ENCODE measurements around the gene VCL. TPM values are rescaled to one million over a fixed set of nuclear protein-coding genes. Genes with fewer than 3 reads are reported as not detected.
A peak's percentile ranks its signal among the peaks of the same experiment; 100 is the strongest.

VCL gene
- total RNA-seq, 1 donor from 2014 or later, result 131 TPM

- Mint-ChIP-seq H3K4me3 (no peak overlapping the region), H3K4me1 (peaks cover 2% of the 10 kb centered on the region), H3K27ac (no peak overlapping the region), H3K27me3 (ENCODE audit: low read depth) (no peaks in the 10 kb centered on the region), H3K36me3 (no peaks in the 10 kb centered on the region), H3K9me3 (no peaks in the 10 kb centered on the region)
- no peak for TF ChIP-seq CTCF (IDR thresholded peaks at IDR 0.05; ENCODE audit: unreplicated experiment)
- DNase-seq (ENCODE audit: low spot score in 2 of 2, unreplicated experiment in 2 of 2), result no peak
Observed at GRCh38 chr10:73991203-73991883, 6.6 kb upstream of the VCL start.

- no peaks in the 10 kb centered on the region for H3K36me3 Mint-ChIP-seq
- H3K27me3 Mint-ChIP-seq (ENCODE audit: low read depth), result no peaks in the 10 kb centered on the region
Observed at GRCh38 chr10:73991884-73992245, 6.1 kb upstream of the VCL start.

GRCh38 chr10:73992899-73993788 lies 4.8 kb upstream of the VCL start:
- DNase-seq (ENCODE audit: low spot score in 2 of 2, unreplicated experiment in 2 of 2), result no peak
- H3K27ac Mint-ChIP-seq, result no peak overlapping the region
- H3K36me3 Mint-ChIP-seq, result no peaks in the 10 kb centered on the region

More at GRCh38 chr10:73991884-73992245, 6.1 kb upstream of the VCL start:
- peaks cover 2% of the 10 kb centered on the region for H3K4me1 Mint-ChIP-seq
- no peak overlapping the region for H3K4me3 Mint-ChIP-seq
- DNase-seq (ENCODE audit: low spot score in 2 of 2, unreplicated experiment in 2 of 2), result no peak
- TF ChIP-seq CTCF (IDR thresholded peaks at IDR 0.05; ENCODE audit: unreplicated experiment), result no peak
- no peak overlapping the region for H3K27ac Mint-ChIP-seq
- H3K9me3 Mint-ChIP-seq, result no peaks in the 10 kb centered on the region

GRCh38 chr10:73995035-73995358 lies 2.9 kb upstream of the VCL start:
- H3K27me3 Mint-ChIP-seq (ENCODE audit: low read depth), result no peaks in the 10 kb centered on the region
- TF ChIP-seq CTCF (IDR thresholded peaks at IDR 0.05; ENCODE audit: unreplicated experiment), result no peak
- H3K4me1 Mint-ChIP-seq, result peaks cover 11% of the 10 kb centered on the region
- DNase-seq (ENCODE audit: low spot score in 2 of 2, unreplicated experiment in 2 of 2), result no peak
- H3K9me3 Mint-ChIP-seq, result no peaks in the 10 kb centered on the region
- no peak overlapping the region for H3K4me3 Mint-ChIP-seq
- no peaks in the 10 kb centered on the region for H3K36me3 Mint-ChIP-seq
- no peak overlapping the region for H3K27ac Mint-ChIP-seq

More at GRCh38 chr10:73992899-73993788, 4.8 kb upstream of the VCL start:
- Mint-ChIP-seq H3K9me3 (no peaks in the 10 kb centered on the region), H3K4me1 (peaks cover 2% of the 10 kb centered on the region), H3K4me3 (no peak overlapping the region), H3K27me3 (ENCODE audit: low read depth) (no peaks in the 10 kb centered on the region)
- no peak for TF ChIP-seq CTCF (IDR thresholded peaks at IDR 0.05; ENCODE audit: unreplicated experiment)

- Mint-ChIP-seq H3K4me1 (peaks cover 27% of the 10 kb centered on the region), H3K27ac (peak overlapping the region; percentile 96), H3K9me3 (no peaks in the 10 kb centered on the region), H3K36me3 (peaks cover 6% of the 10 kb centered on the region), H3K27me3 (ENCODE audit: low read depth) (no peaks in the 10 kb centered on the region), H3K4me3 (peak overlapping the region; percentile 90)
- no peak for TF ChIP-seq CTCF (IDR thresholded peaks at IDR 0.05; ENCODE audit: unreplicated experiment)
- DNase-seq (ENCODE audit: low spot score in 2 of 2, unreplicated experiment in 2 of 2), result no peak
Observed at GRCh38 chr10:73997461-73997786, 492 bp upstream of the VCL start.
